Endodermal cell (in vitro differentiated cells): ENCODE measurements around the gene CD93. TPM values are rescaled to one million over a fixed set of nuclear protein-coding genes. Genes with fewer than 3 reads are reported as not detected.

Experiments
- DNase-seq: peaks from one replicate; pipeline ENCODE4 v3.0.0-alpha.2; 2017
- H3K27ac ChIP-seq: 2 replicates; pipeline ENCODE4 v1.5.1; 2013; ENCODE audit warnings: mild to moderate bottlenecking, low read depth, low read length, moderate library complexity
- H3K27me3 ChIP-seq: 2 replicates; pipeline ENCODE4 v1.6.1; 2013; ENCODE audit warnings: mild to moderate bottlenecking, low read length, moderate library complexity; ENCODE audit not compliant: insufficient read depth, control insufficient read depth, poor library complexity, severe bottlenecking
- H3K36me3 ChIP-seq: 2 replicates; pipeline ENCODE4 v1.7.0; 2013; ENCODE audit warnings: mild to moderate bottlenecking, low read length, moderate library complexity; ENCODE audit not compliant: control insufficient read depth, insufficient read depth
- H3K4me1 ChIP-seq: one replicate; pipeline ENCODE4 v1.7.0; 2013; ENCODE audit warnings: low read length; ENCODE audit not compliant: control insufficient read depth, insufficient read depth
- H3K4me3 ChIP-seq: 2 replicates; pipeline ENCODE4 v1.5.1; 2013; ENCODE audit warnings: mild to moderate bottlenecking, low read length, moderate library complexity
- H3K9ac ChIP-seq: 2 replicates; pipeline ENCODE4 v1.6.1; 2013; ENCODE audit warnings: mild to moderate bottlenecking, low read length, moderate library complexity; ENCODE audit not compliant: poor library complexity, severe bottlenecking; ENCODE audit errors: extremely low read depth
- H3K9me3 ChIP-seq: 2 replicates; pipeline ENCODE4 v1.6.1; 2013; ENCODE audit warnings: mild to moderate bottlenecking, low read length, moderate library complexity; ENCODE audit not compliant: control insufficient read depth
- H3K27ac Mint-ChIP-seq: 2 replicates; pipeline ENCODE4 v1.8.0; 2020; ENCODE audit warnings: mixed read lengths
- H3K27me3 Mint-ChIP-seq: 2 replicates; pipeline ENCODE4 v1.8.0; 2021; ENCODE audit warnings: mild to moderate bottlenecking, mixed read lengths; ENCODE audit not compliant: insufficient read depth
- H3K36me3 Mint-ChIP-seq: 2 replicates; pipeline ENCODE4 v1.8.0; 2020; ENCODE audit warnings: low read depth, mixed read lengths
- H3K4me1 Mint-ChIP-seq: 2 replicates; pipeline ENCODE4 v1.8.0; 2020; ENCODE audit warnings: mixed read lengths
- H3K4me3 Mint-ChIP-seq: 2 replicates; pipeline ENCODE4 v1.8.0; 2020; ENCODE audit warnings: mild to moderate bottlenecking, moderate library complexity, mixed read lengths
- H3K9me3 Mint-ChIP-seq: 2 replicates; pipeline ENCODE4 v1.8.0; 2020; ENCODE audit warnings: mild to moderate bottlenecking, mixed read lengths
- WGBS, 2 experiments: methylation state at CpG; one replicate each; pipeline versions ENCODE4 v1.1.5 to v1.1.7; 2013; ENCODE audit warnings: missing lambda C conversion rate in 2 of 2, mixed read lengths in 1 of 2; ENCODE audit not compliant: insufficient coverage in 1 of 2, insufficient read length in 1 of 2; 5-methylcytosine and 5-hydroxymethylcytosine counted together
- total RNA-seq, 2 donors: library from RNA; stranded (reverse); fragmentation: NEBNext Ultra II Directional in 1 of 2; extraction: Animal tissue kit (Norgen Biotek cat#: 25700) in 1 of 2; gene quantifications; 2 replicates in 1 of 2; 3 replicates in 1 of 2; pipeline ENCODE4 v1.2.1, GENCODE V29; 2021
- TF ChIP-seq, protein P1 (sequence below): fragments of 200-600 bp; sonication (generic); conservative IDR thresholded peaks from 2 replicates; pipeline ENCODE4 v1.5.0; 2021; ENCODE audit warnings: antibody characterized with exemption, mild to moderate bottlenecking

CD93 gene
- total RNA-seq, 2 donors from 2014 or later, result 0.04 TPM; not detected in 1

DNA sequence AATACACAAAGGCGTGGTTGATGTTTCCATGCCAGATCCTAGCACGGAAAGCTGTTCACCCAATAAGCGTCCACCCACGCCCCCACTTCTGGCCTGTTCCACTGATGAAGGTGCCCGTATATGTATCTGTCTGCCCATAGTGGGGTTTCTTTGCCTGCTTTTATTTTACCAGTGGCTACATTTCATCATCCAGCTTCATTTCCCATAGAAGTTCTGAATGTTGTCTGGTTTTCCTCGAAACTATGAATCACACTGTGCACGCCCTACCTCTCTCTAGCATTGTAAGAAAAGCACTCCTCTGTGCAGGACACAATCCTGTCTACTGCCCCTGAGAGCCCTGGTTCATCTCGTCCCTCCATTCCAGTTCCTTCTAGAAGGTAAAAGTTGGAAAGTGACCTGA, 8.8 kb upstream of the CD93 start:
- Histone ChIP-seq H3K4me1 (peaks cover 12% of the 10 kb centered on the region), H3K36me3 (no peaks in the 10 kb centered on the region), H3K4me3 (no peak overlapping the region), H3K9ac (no peak overlapping the region), H3K9me3 (no peaks in the 10 kb centered on the region), H3K27ac (no peak overlapping the region), H3K27me3 (no peaks in the 10 kb centered on the region)
- H3K4me3 Mint-ChIP-seq, result no peak overlapping the region
- H3K27me3 Mint-ChIP-seq, result peaks cover 12% of the 10 kb centered on the region
- no peak overlapping the region for H3K27ac Mint-ChIP-seq
- H3K4me1 Mint-ChIP-seq, result peaks cover 19% of the 10 kb centered on the region
- no peak for DNase-seq
- TF ChIP-seq, protein P1, sequence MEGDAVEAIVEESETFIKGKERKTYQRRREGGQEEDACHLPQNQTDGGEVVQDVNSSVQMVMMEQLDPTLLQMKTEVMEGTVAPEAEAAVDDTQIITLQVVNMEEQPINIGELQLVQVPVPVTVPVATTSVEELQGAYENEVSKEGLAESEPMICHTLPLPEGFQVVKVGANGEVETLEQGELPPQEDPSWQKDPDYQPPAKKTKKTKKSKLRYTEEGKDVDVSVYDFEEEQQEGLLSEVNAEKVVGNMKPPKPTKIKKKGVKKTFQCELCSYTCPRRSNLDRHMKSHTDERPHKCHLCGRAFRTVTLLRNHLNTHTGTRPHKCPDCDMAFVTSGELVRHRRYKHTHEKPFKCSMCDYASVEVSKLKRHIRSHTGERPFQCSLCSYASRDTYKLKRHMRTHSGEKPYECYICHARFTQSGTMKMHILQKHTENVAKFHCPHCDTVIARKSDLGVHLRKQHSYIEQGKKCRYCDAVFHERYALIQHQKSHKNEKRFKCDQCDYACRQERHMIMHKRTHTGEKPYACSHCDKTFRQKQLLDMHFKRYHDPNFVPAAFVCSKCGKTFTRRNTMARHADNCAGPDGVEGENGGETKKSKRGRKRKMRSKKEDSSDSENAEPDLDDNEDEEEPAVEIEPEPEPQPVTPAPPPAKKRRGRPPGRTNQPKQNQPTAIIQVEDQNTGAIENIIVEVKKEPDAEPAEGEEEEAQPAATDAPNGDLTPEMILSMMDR, result no peak
- H3K36me3 Mint-ChIP-seq, result no peaks in the 10 kb centered on the region
- WGBS, 2 experiments, result 95 to 96% methylated on average over 7 to 8 of the region's 8 CpGs
- no peaks in the 10 kb centered on the region for H3K9me3 Mint-ChIP-seq

DNA sequence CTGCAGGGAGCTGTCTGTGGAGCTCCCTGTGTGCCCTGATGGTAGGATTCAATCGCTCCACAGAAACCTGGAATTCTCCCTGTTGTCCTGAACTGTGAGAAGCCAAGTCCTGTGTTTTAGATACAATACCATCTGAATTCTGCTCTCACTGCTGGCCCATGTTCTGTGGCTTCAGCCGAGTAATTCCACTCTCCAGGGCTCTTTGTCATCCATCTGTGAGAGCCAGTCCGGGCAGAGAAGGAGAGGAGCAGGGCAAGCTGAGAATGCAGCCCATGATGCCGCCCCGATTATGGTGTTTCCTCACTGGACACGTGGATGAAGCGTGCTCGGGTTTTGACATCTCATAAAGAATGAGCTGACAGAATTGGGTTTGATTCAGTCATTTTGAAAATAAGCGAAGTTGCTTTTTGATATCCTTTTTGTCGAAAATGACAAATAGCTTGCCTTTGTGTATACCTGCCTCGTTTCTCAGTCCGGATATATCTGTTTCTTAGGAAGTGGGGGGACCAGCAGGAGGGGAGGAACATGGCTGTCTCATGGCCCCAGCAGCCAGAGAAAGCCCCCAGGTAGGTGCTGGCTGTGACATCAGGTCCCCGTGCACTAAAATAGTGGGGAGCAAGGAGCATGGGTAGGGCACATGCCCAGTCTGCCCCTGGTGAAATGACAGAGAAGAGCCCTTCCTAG, 8.2 kb upstream of the CD93 start:
- Histone ChIP-seq H3K4me3 (no peak overlapping the region), H3K4me1 (peaks cover 12% of the 10 kb centered on the region), H3K27me3 (no peaks in the 10 kb centered on the region), H3K36me3 (no peaks in the 10 kb centered on the region), H3K9ac (no peak overlapping the region), H3K27ac (no peak overlapping the region), H3K9me3 (no peaks in the 10 kb centered on the region)
- 90 to 92% methylated on average over 12 to 13 of the region's 13 CpGs for whole genome bisulfite sequencing, 2 experiments
- H3K4me1 Mint-ChIP-seq, result peaks cover 14% of the 10 kb centered on the region
- H3K4me3 Mint-ChIP-seq, result no peak overlapping the region
- TF ChIP-seq, protein P1, result no peak
- DNase-seq, result no peak
- no peaks in the 10 kb centered on the region for H3K9me3 Mint-ChIP-seq
- no peaks in the 10 kb centered on the region for H3K36me3 Mint-ChIP-seq
- H3K27ac Mint-ChIP-seq, result no peak overlapping the region
- H3K27me3 Mint-ChIP-seq, result peaks cover 8% of the 10 kb centered on the region

DNA sequence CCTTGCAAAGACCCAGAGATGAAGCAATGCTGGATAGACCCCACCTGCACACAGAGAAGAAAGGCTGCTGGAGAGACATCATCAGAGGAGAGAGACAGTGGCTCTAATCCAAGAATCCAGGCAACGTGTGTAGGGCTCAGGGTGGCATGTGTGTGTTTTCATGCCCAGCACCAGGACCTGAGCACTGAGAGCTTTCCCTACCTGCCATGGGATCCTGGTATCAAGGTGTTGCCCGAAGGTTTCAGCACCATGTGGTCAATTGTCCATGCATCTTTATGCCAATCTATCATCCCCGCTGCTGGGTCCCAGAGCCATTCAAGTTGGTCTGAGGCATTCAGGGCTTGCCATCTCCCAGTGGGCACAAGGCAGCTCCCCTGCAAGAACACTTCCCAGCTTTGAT, 7.5 kb upstream of the CD93 start:
- Mint-ChIP-seq H3K4me1 (peaks cover 14% of the 10 kb centered on the region), H3K4me3 (no peak overlapping the region), H3K27me3 (peaks cover 8% of the 10 kb centered on the region), H3K27ac (no peak overlapping the region), H3K9me3 (no peaks in the 10 kb centered on the region), H3K36me3 (no peaks in the 10 kb centered on the region)
- no peak overlapping the region for H3K9ac ChIP-seq
- H3K36me3 ChIP-seq, result no peaks in the 10 kb centered on the region
- peaks cover 12% of the 10 kb centered on the region for H3K4me1 ChIP-seq
- H3K9me3 ChIP-seq, result no peaks in the 10 kb centered on the region
- DNase-seq, result no peak
- TF ChIP-seq, protein P1, result no peak
- WGBS, 2 experiments, result 61 to 88% methylated on average over 1 to 3 of the region's 3 CpGs
- H3K27me3 ChIP-seq, result no peaks in the 10 kb centered on the region
- H3K27ac ChIP-seq, result no peak overlapping the region
- H3K4me3 ChIP-seq, result no peak overlapping the region
